T-cell (primary cell): ENCODE results near the gene AKAIN1. TPM values are rescaled to one million over a fixed set of nuclear protein-coding genes. Genes with fewer than 3 reads are reported as not detected.
A peak's percentile ranks its signal among the peaks of the same experiment; 100 is the strongest.

ENCODE experiments used
- ATAC-seq, 4 experiments: fragments of 200-7000 bp in 3 of 4; fragments of 150-1000 bp in 1 of 4; cut with Tn5 transposase; replicated peaks in 1 of 4; 1 replicate in 3 of 4; 2 replicates in 1 of 4; pipeline ENCODE4 v1.10.0; 2021; ENCODE audit warnings: moderate library complexity in 3 of 4, mild to moderate bottlenecking in 2 of 4, moderate number of reproducible peaks in 1 of 4
- CTCF ChIA-PET, 2 donors: fragments of 300-600 bp; sonication (Branson Sonifier 250); formaldehyde crosslinking; loops; one replicate each; lab custom pipeline; 2022; ENCODE audit warnings: antibody characterized with exemption in 2 of 2; lab: Charles Lee
- POLR2A ChIA-PET, 2 donors: fragments of 300-600 bp; sonication (Branson Sonifier 250); formaldehyde crosslinking; loops; one replicate each; lab custom pipeline; 2022; ENCODE audit warnings: antibody characterized with exemption in 2 of 2; lab: Charles Lee
- DNase-seq, 35 experiments: peaks; one replicate each; pipeline versions ENCODE4 v3.0.0 to v3.0.0-alpha.2; 2013 to 2023
- H3K27ac ChIP-seq: one replicate; pipeline ENCODE4 v1.5.1; 2013; ENCODE audit warnings: low read length
- H3K27me3 ChIP-seq, 2 experiments: replicated peaks in 1 of 2; 1 replicate in 1 of 2; 2 replicates in 1 of 2; pipeline versions ENCODE4 v1.6.1 to v1.7.0; 2013; ENCODE audit warnings: low read length in 1 of 2, mixed read lengths in 1 of 2; ENCODE audit not compliant: control insufficient read depth in 2 of 2, insufficient read depth in 2 of 2; ENCODE audit errors: extremely low read depth in 1 of 2
- H3K36me3 ChIP-seq, 2 donors: 1 replicate in 1 of 2; 2 replicates in 1 of 2; pipeline versions ENCODE4 v1.6.1 to v1.7.0; 2013; ENCODE audit warnings: low read length in 1 of 2; ENCODE audit not compliant: control insufficient read depth in 2 of 2, insufficient read depth in 1 of 2; ENCODE audit errors: extremely low read depth in 1 of 2
- H3K4me1 ChIP-seq, 2 experiments: 1 replicate in 1 of 2; 2 replicates in 1 of 2; pipeline versions ENCODE4 v1.6.1 to v1.7.0; 2013; ENCODE audit warnings: low read length in 2 of 2, mixed read lengths in 1 of 2; ENCODE audit not compliant: insufficient read depth in 2 of 2, control insufficient read depth in 1 of 2; ENCODE audit errors: extremely low read depth in 1 of 2
- H3K4me3 ChIP-seq, 2 donors: 1 replicate in 1 of 2; 2 replicates in 1 of 2; pipeline versions ENCODE4 v1.5.1 to v1.7.0; 2013; ENCODE audit warnings: mild to moderate bottlenecking in 2 of 2, low read length in 1 of 2, moderate library complexity in 1 of 2; ENCODE audit not compliant: control insufficient read depth in 1 of 2; ENCODE audit errors: extremely low read depth in 1 of 2
- H3K9me3 ChIP-seq: 2 replicates; pipeline ENCODE4 v1.7.0; 2013
- H3K27ac Mint-ChIP-seq, 2 donors: one replicate each; pipeline ENCODE4 v1.8.0; 2020 to 2021; ENCODE audit warnings: mild to moderate bottlenecking in 2 of 2, mixed read lengths in 2 of 2
- H3K27me3 Mint-ChIP-seq, 2 donors: one replicate each; pipeline ENCODE4 v1.8.0; 2021 to 2022; ENCODE audit warnings: mixed read lengths in 2 of 2
- H3K36me3 Mint-ChIP-seq: one replicate; pipeline ENCODE4 v1.8.0; 2021; ENCODE audit warnings: mixed read lengths
- H3K4me1 Mint-ChIP-seq, 3 donors: one replicate each; pipeline ENCODE4 v1.8.0; 2020 to 2022; ENCODE audit warnings: mixed read lengths in 3 of 3, mild to moderate bottlenecking in 1 of 3
- H3K4me3 Mint-ChIP-seq, 3 donors: one replicate each; pipeline ENCODE4 v1.8.0; 2020 to 2022; ENCODE audit warnings: mild to moderate bottlenecking in 3 of 3, mixed read lengths in 3 of 3, moderate library complexity in 3 of 3
- H3K9me3 Mint-ChIP-seq, 3 donors: one replicate each; pipeline ENCODE4 v1.8.0; 2020 to 2022; ENCODE audit warnings: mixed read lengths in 3 of 3
- WGBS: methylation state at CpG from one replicate; pipeline ENCODE4 v1.1.5; 2013; ENCODE audit warnings: missing lambda C conversion rate; ENCODE audit not compliant: insufficient coverage; 5-methylcytosine and 5-hydroxymethylcytosine counted together
- total RNA-seq, 35 experiments: library from RNA in 6 of 35; stranded (reverse) in 6 of 35; fragments of 120-200 nt in 1 of 35; gene quantifications; one replicate each; pipeline versions ENCODE4 v1.2.1 to v1.2.4 and lab custom pipeline; 2013 to 2026

AKAIN1 gene
- total RNA-seq, 5 donors from 2014 or later (not counting 1 experiment from before 2014, with no cell fraction given): not detected

DNA sequence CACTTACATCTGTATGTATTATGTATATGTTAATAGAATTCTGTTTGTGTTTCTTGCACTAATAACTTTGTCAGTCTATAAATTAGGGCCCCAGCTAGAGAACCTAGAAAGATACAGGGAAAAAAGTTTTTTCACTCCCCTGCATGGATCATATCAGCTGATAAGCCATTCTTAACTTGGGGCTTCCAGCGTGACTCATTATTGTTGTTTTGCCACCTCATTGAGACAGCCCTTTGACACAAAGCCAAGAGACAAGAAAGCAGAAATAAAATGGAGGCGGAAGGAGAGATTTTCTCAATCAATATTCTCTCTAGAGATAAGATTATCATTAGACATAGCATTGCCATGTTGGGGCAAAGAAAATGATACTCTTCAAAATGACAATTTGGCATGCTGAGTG is 93.4 kb downstream of the AKAIN1 start:
- H3K27me3 Mint-ChIP-seq: peaks cover under 1 to 1% of the 10 kb centered on the region in 2 donors
- H3K36me3 Mint-ChIP-seq: no peaks in the 10 kb centered on the region
- Histone ChIP-seq H3K27ac (no peak overlapping the region), H3K27me3 (no peaks in the 10 kb centered on the region), H3K4me3 (no peak overlapping the region), H3K36me3 (no peaks in the 10 kb centered on the region), H3K4me1 (no peaks in the 10 kb centered on the region), H3K9me3 (no peaks in the 10 kb centered on the region)
- DNase-seq: no peak
- peaks cover 6 to 8% (median 6%) of the 10 kb centered on the region in 3 donors for H3K4me1 Mint-ChIP-seq
- ChIA-PET CTCF (no interaction called here), POLR2A (no interaction called here)
- H3K27ac Mint-ChIP-seq: no peak overlapping the region
- H3K4me3 Mint-ChIP-seq: no peak overlapping the region
- no peak for ATAC-seq
- no peaks in the 10 kb centered on the region for H3K9me3 Mint-ChIP-seq
- WGBS: no CpG with 5 or more reads among the region's 2 CpGs

DNA sequence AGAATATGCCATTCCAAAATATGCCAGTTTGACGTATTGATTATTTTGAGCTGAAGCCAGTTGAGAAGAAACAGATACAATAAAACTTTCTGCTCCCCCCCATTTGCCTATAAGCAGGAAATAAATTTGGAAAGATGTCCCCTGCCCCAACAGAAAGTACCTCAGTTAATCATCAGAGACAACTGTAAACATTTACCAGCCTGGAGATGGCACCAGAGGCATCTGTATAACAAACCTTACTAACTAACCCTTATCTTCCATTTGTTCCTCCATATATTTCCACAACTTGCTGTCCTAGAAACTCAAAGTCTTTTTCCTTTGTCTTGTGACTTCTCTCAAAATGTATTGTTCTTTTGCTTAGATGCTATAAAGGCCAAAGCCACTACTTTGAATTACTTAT is 93.8 kb downstream of the AKAIN1 start:
- Mint-ChIP-seq H3K27me3 (peaks cover 1 to 4% of the 10 kb centered on the region in 2 donors), H3K9me3 (no peaks in the 10 kb centered on the region), H3K27ac (no peak overlapping the region), H3K36me3 (no peaks in the 10 kb centered on the region), H3K4me1 (peaks cover 6 to 8% (median 6%) of the 10 kb centered on the region in 3 donors), H3K4me3 (no peak overlapping the region)
- ATAC-seq: no peak
- Histone ChIP-seq H3K27me3 (no peaks in the 10 kb centered on the region), H3K9me3 (no peaks in the 10 kb centered on the region), H3K4me3 (no peak overlapping the region), H3K27ac (no peak overlapping the region), H3K4me1 (no peaks in the 10 kb centered on the region), H3K36me3 (no peaks in the 10 kb centered on the region)
- no CpG with 5 or more reads among the region's 1 CpG for WGBS
- CTCF ChIA-PET: interaction anchor here (0.6 kb wide), 2 partner anchors 39 to 778 kb away, joined by 3 read pairs; no protein-coding TSS in a partner anchor
- peak in 1 of 35 experiments; percentile 35 for DNase-seq
- POLR2A ChIA-PET: no interaction called here

DNA sequence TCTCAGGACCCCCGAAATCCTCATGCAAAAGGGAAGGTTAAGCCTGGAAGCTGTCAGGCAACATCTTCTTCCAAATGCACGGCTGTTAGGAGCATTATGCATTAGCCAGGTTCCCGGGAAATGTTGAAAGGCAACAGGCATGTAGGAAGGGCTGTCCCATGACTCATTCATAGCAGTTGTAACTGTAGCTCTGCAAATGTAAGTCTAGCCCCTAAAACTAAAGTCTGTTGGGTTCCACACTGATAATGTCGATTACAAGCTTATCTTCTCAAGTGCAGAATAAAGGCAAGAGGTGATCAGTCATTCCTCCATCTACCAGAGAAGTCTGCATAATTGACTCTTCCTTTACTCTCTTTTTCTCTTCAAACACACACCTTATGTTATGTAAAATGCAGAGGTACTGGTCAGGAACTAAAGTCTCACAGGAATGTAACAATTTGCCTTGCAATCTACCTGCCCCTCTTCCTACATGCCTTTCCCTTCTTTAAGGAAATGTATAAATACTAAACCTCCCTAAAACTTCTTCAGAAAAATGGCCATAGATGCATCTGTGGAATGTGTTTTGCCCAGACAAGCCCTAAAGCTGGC is 99.8 kb downstream of the AKAIN1 start:
- H3K27me3 Mint-ChIP-seq: peaks cover 1 to 4% of the 10 kb centered on the region in 2 donors
- H3K9me3 Mint-ChIP-seq: peaks cover 0 to 6% (median 0%) of the 10 kb centered on the region in 3 donors
- no peaks in the 10 kb centered on the region for H3K4me1 Mint-ChIP-seq
- no peak for ATAC-seq
- H3K36me3 Mint-ChIP-seq: no peaks in the 10 kb centered on the region
- Histone ChIP-seq H3K4me1 (no peaks in the 10 kb centered on the region), H3K9me3 (no peaks in the 10 kb centered on the region), H3K27ac (no peak overlapping the region), H3K4me3 (no peak overlapping the region), H3K27me3 (no peaks in the 10 kb centered on the region), H3K36me3 (no peaks in the 10 kb centered on the region)
- no peak overlapping the region for H3K4me3 Mint-ChIP-seq
- ChIA-PET CTCF (interaction anchor here in 1 of 2 donors (0.7 kb wide), 1 partner anchor 23 kb away, joined by 3 read pairs; no protein-coding TSS in a partner anchor), POLR2A (no interaction called here)
- H3K27ac Mint-ChIP-seq: no peak overlapping the region
- 58% methylated on average over 2 of the region's 4 CpGs for WGBS
- no peak for DNase-seq

DNA sequence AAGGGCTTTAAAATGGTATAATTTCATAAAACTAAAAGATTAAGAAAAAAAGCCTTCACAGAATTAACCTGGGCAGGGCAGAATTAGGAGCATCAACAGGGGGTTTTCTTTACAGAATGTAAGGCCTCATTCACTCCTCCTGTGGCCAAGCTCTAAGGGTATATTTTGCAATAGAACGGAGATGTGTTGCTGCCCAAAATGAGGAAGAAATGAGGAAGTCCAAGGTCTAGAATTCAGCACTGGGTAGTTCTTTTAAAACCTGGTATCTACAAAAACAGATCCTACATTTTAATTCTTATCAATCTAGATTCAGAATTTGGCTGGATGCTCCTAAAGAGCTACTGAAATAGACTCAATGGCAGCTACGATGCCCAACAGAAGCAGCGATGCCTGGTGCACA is 101.8 kb downstream of the AKAIN1 start:
- no peaks in the 10 kb centered on the region for H3K27me3 ChIP-seq
- CTCF ChIA-PET: no interaction called here

DNA sequence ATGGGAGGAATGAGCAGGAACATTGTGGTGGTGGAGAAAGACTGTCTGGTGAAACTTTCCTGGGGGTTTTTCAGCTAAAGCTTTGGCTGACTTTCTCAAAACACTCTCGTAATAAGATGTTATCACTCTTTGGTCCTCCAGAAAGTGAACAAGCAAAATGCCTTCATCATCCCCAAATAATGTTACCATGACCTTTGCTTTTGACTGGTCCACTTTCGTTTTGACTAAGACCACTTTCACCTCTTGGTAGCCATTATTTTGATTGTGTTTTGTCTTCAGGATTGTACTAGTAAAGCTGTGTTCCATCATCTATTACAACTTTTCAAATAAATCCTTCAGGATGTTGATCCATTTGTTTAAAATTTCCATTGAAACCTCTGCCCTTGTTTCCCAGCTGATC is 103.2 kb downstream of the AKAIN1 start:
- H3K4me3 ChIP-seq: no peak overlapping the region
- ATAC-seq: no peak
- H3K4me3 Mint-ChIP-seq: no peak overlapping the region
- no peaks in the 10 kb centered on the region for H3K36me3 Mint-ChIP-seq
- H3K36me3 ChIP-seq: no peaks in the 10 kb centered on the region
- ChIA-PET CTCF (no interaction called here), POLR2A (no interaction called here)
- H3K4me1 Mint-ChIP-seq: no peaks in the 10 kb centered on the region
- H3K4me1 ChIP-seq: no peaks in the 10 kb centered on the region
- H3K9me3 Mint-ChIP-seq: peaks cover 0 to 16% (median 11%) of the 10 kb centered on the region in 3 donors
- H3K9me3 ChIP-seq: no peaks in the 10 kb centered on the region
- peaks cover 0 to 4% of the 10 kb centered on the region in 2 donors for H3K27me3 Mint-ChIP-seq
- no CpG with 5 or more reads among the region's 2 CpGs for WGBS
- H3K27me3 ChIP-seq: no peaks in the 10 kb centered on the region
- no peak overlapping the region for H3K27ac ChIP-seq
- no peak for DNase-seq
- H3K27ac Mint-ChIP-seq: no peak overlapping the region

More for the DNA sequence above, 101.8 kb downstream of the AKAIN1 start:
- no peak for ATAC-seq
- Histone ChIP-seq H3K27ac (no peak overlapping the region), H3K36me3 (no peaks in the 10 kb centered on the region), H3K4me3 (no peak overlapping the region), H3K4me1 (no peaks in the 10 kb centered on the region), H3K9me3 (no peaks in the 10 kb centered on the region)
- H3K27me3 Mint-ChIP-seq: peaks cover 0 to 4% of the 10 kb centered on the region in 2 donors
- DNase-seq: no peak
- POLR2A ChIA-PET: no interaction called here
- no peak overlapping the region for H3K27ac Mint-ChIP-seq
- WGBS: 86% methylated on average over 2 of the region's 3 CpGs
- H3K4me3 Mint-ChIP-seq: no peak overlapping the region
- no peaks in the 10 kb centered on the region for H3K36me3 Mint-ChIP-seq
- H3K4me1 Mint-ChIP-seq: no peaks in the 10 kb centered on the region
- H3K9me3 Mint-ChIP-seq: peaks cover 0 to 9% (median 6%) of the 10 kb centered on the region in 3 donors

Other genes starting within 250 kb of the AKAIN1 start
- gene ZBTB14, start 98.5 kb upstream of the AKAIN1 start, total RNA-seq: 10 to 100 TPM; 26.3 to 41.8 (median 37.0) TPM